Measurements from ENCODE around the gene PRRG4.

PRRG4 gene

GRCh38 chr11:32833921-32834320 is 4.2 kb downstream of the PRRG4 start:
- Histone ChIP-seq H3K4me2 (ENCODE audit: low read length) (no peak overlapping the region), H4K91ac (ENCODE audit: low read depth, low read length) (no peak overlapping the region), H3K23ac (ENCODE audit: low read length) (no peak overlapping the region), H2AFZ (ENCODE audit: insufficient read depth, low read length, poor library complexity) (no peak overlapping the region), H3K9me3 (ENCODE audit: insufficient read depth, low read depth, low read length) (no peaks in the 10 kb centered on the region), H2BK5ac (ENCODE audit: low read depth, low read length, poor library complexity) (no peak overlapping the region), H3K4me3 (ENCODE audit: low read depth, low read length) (no peak overlapping the region), H4K12ac (ENCODE audit: low read depth, low read length) (no peak overlapping the region), H3K79me1 (ENCODE audit: low read length) (peaks cover 9% of the 10 kb centered on the region), H3K27me3 (ENCODE audit: insufficient read depth, low read length) (no peaks in the 10 kb centered on the region), H3K27ac (ENCODE audit: low read depth, low read length) (no peak overlapping the region), H4K8ac (ENCODE audit: low read depth, low read length) (no peak overlapping the region), H3K79me2 (ENCODE audit: control insufficient read depth, insufficient read depth, low read length, poor library complexity) (peaks cover 5% of the 10 kb centered on the region), H2AK5ac (ENCODE audit: low read length) (no peak overlapping the region), H3K18ac (ENCODE audit: low read length) (no peak overlapping the region), H3K14ac (ENCODE audit: low read length) (no peak overlapping the region), H3K4me1 (ENCODE audit: control insufficient read depth in 1 of 2, insufficient read depth in 2 of 2, low read length in 2 of 2) (peaks cover 2 to 7% of the 10 kb centered on the region in 2 experiments), H3K9ac (ENCODE audit: low read length) (peak overlapping the region; percentile 35), H3K36me3 (ENCODE audit: control insufficient read depth in 1 of 2, insufficient read depth in 2 of 2, low read length in 2 of 2) (peaks cover 3% of the 10 kb centered on the region in 2 experiments), H3K4ac (ENCODE audit: low read depth, low read length) (no peak overlapping the region), H2BK12ac (ENCODE audit: low read length) (no peak overlapping the region), H2BK120ac (ENCODE audit: insufficient read depth, low read length, poor library complexity) (no peak overlapping the region)
- WGBS (ENCODE audit: extremely low coverage, insufficient coverage, insufficient read length) = no CpG with 5 or more reads among the region's 1 CpG
- no peak for DNase-seq

- H3K4me2 ChIP-seq (ENCODE audit: low read length) = no peak overlapping the region
- no peak overlapping the region for H4K8ac ChIP-seq (ENCODE audit: low read depth, low read length)
- H3K14ac ChIP-seq (ENCODE audit: low read length) = no peak overlapping the region
- no peak overlapping the region for H4K91ac ChIP-seq (ENCODE audit: low read depth, low read length)
- H3K18ac ChIP-seq (ENCODE audit: low read length) = no peak overlapping the region
- H2BK120ac ChIP-seq (ENCODE audit: insufficient read depth, low read length, poor library complexity) = no peak overlapping the region
- H3K36me3 ChIP-seq (ENCODE audit: control insufficient read depth in 1 of 2, insufficient read depth in 2 of 2, low read length in 2 of 2) = peaks cover 3 to 6% of the 10 kb centered on the region in 2 experiments
- no peak overlapping the region for H3K27ac ChIP-seq (ENCODE audit: low read depth, low read length)
- no peak overlapping the region for H3K4me3 ChIP-seq (ENCODE audit: low read depth, low read length)
- WGBS (ENCODE audit: extremely low coverage, insufficient coverage, insufficient read length) = no CpG with 5 or more reads among the region's 2 CpGs
- H2BK5ac ChIP-seq (ENCODE audit: low read depth, low read length, poor library complexity) = no peak overlapping the region
- no peaks in the 10 kb centered on the region for H3K79me2 ChIP-seq (ENCODE audit: control insufficient read depth, insufficient read depth, low read length, poor library complexity)
- H3K4ac ChIP-seq (ENCODE audit: low read depth, low read length) = no peak overlapping the region
- no peaks in the 10 kb centered on the region for H3K4me1 ChIP-seq (ENCODE audit: control insufficient read depth in 1 of 2, insufficient read depth in 2 of 2, low read length in 2 of 2)
- no peak overlapping the region for H2AFZ ChIP-seq (ENCODE audit: insufficient read depth, low read length, poor library complexity)
- no peaks in the 10 kb centered on the region for H3K27me3 ChIP-seq (ENCODE audit: insufficient read depth, low read length)
- no peak overlapping the region for H4K12ac ChIP-seq (ENCODE audit: low read depth, low read length)
- no peaks in the 10 kb centered on the region for H3K79me1 ChIP-seq (ENCODE audit: low read length)
- no peak overlapping the region for H2BK12ac ChIP-seq (ENCODE audit: low read length)
- H3K23ac ChIP-seq (ENCODE audit: low read length) = no peak overlapping the region
- H3K9me3 ChIP-seq (ENCODE audit: insufficient read depth, low read depth, low read length) = no peaks in the 10 kb centered on the region
- no peak overlapping the region for H2AK5ac ChIP-seq (ENCODE audit: low read length)
- DNase-seq = no peak
- H3K9ac ChIP-seq (ENCODE audit: low read length) = no peak overlapping the region
Measured at GRCh38 chr11:32836946-32837345, 7.2 kb downstream of the PRRG4 start.

GRCh38 chr11:32838505-32839274 is 9.0 kb downstream of the PRRG4 start:
- Histone ChIP-seq H2BK12ac (ENCODE audit: low read length) (no peak overlapping the region), H3K79me1 (ENCODE audit: low read length) (no peaks in the 10 kb centered on the region), H2AK5ac (ENCODE audit: low read length) (no peak overlapping the region), H4K91ac (ENCODE audit: low read depth, low read length) (no peak overlapping the region), H2BK120ac (ENCODE audit: insufficient read depth, low read length, poor library complexity) (no peak overlapping the region), H3K79me2 (ENCODE audit: control insufficient read depth, insufficient read depth, low read length, poor library complexity) (no peaks in the 10 kb centered on the region), H4K12ac (ENCODE audit: low read depth, low read length) (no peak overlapping the region), H2BK5ac (ENCODE audit: low read depth, low read length, poor library complexity) (no peak overlapping the region), H3K4ac (ENCODE audit: low read depth, low read length) (no peak overlapping the region), H3K4me3 (ENCODE audit: low read depth, low read length) (no peak overlapping the region), H3K18ac (ENCODE audit: low read length) (no peak overlapping the region), H3K27ac (ENCODE audit: low read depth, low read length) (no peak overlapping the region), H3K14ac (ENCODE audit: low read length) (no peak overlapping the region), H3K23ac (ENCODE audit: low read length) (no peak overlapping the region), H3K4me1 (ENCODE audit: control insufficient read depth in 1 of 2, insufficient read depth in 2 of 2, low read length in 2 of 2) (no peaks in the 10 kb centered on the region), H3K4me2 (ENCODE audit: low read length) (no peak overlapping the region), H2AFZ (ENCODE audit: insufficient read depth, low read length, poor library complexity) (no peak overlapping the region), H3K36me3 (ENCODE audit: control insufficient read depth in 1 of 2, insufficient read depth in 2 of 2, low read length in 2 of 2) (peaks cover 2 to 6% of the 10 kb centered on the region in 2 experiments), H4K8ac (ENCODE audit: low read depth, low read length) (no peak overlapping the region), H3K9me3 (ENCODE audit: insufficient read depth, low read depth, low read length) (no peaks in the 10 kb centered on the region), H3K9ac (ENCODE audit: low read length) (no peak overlapping the region), H3K27me3 (ENCODE audit: insufficient read depth, low read length) (no peaks in the 10 kb centered on the region)
- DNase-seq = peak; percentile 23 to 88
- WGBS (ENCODE audit: extremely low coverage, insufficient coverage, insufficient read length) = no CpG with 5 or more reads among the region's 2 CpGs

- no peaks in the 10 kb centered on the region for H3K4me1 ChIP-seq (ENCODE audit: control insufficient read depth in 1 of 2, insufficient read depth in 2 of 2, low read length in 2 of 2)
- H3K79me2 ChIP-seq (ENCODE audit: control insufficient read depth, insufficient read depth, low read length, poor library complexity) = no peaks in the 10 kb centered on the region
- DNase-seq = peak in 1 of 2 donors; percentile 58
- no peak overlapping the region for H2BK120ac ChIP-seq (ENCODE audit: insufficient read depth, low read length, poor library complexity)
- no peak overlapping the region for H3K27ac ChIP-seq (ENCODE audit: low read depth, low read length)
- H3K4me3 ChIP-seq (ENCODE audit: low read depth, low read length) = no peak overlapping the region
- H3K36me3 ChIP-seq (ENCODE audit: control insufficient read depth in 1 of 2, insufficient read depth in 2 of 2, low read length in 2 of 2) = peaks cover 2 to 6% of the 10 kb centered on the region in 2 experiments
- WGBS (ENCODE audit: extremely low coverage, insufficient coverage, insufficient read length) = no CpG with 5 or more reads among the region's 2 CpGs
- H3K79me1 ChIP-seq (ENCODE audit: low read length) = no peaks in the 10 kb centered on the region
- H2BK5ac ChIP-seq (ENCODE audit: low read depth, low read length, poor library complexity) = no peak overlapping the region
- H4K8ac ChIP-seq (ENCODE audit: low read depth, low read length) = no peak overlapping the region
- no peak overlapping the region for H4K12ac ChIP-seq (ENCODE audit: low read depth, low read length)
- H3K9ac ChIP-seq (ENCODE audit: low read length) = no peak overlapping the region
- H3K14ac ChIP-seq (ENCODE audit: low read length) = no peak overlapping the region
- no peak overlapping the region for H4K91ac ChIP-seq (ENCODE audit: low read depth, low read length)
- no peak overlapping the region for H3K18ac ChIP-seq (ENCODE audit: low read length)
- H3K23ac ChIP-seq (ENCODE audit: low read length) = no peak overlapping the region
- no peak overlapping the region for H3K4me2 ChIP-seq (ENCODE audit: low read length)
- H2AFZ ChIP-seq (ENCODE audit: insufficient read depth, low read length, poor library complexity) = no peak overlapping the region
- no peaks in the 10 kb centered on the region for H3K27me3 ChIP-seq (ENCODE audit: insufficient read depth, low read length)
- H3K9me3 ChIP-seq (ENCODE audit: insufficient read depth, low read depth, low read length) = no peaks in the 10 kb centered on the region
- H2BK12ac ChIP-seq (ENCODE audit: low read length) = no peak overlapping the region
- H2AK5ac ChIP-seq (ENCODE audit: low read length) = no peak overlapping the region
- H3K4ac ChIP-seq (ENCODE audit: low read depth, low read length) = no peak overlapping the region
Measured at GRCh38 chr11:32839308-32839707, 9.6 kb downstream of the PRRG4 start.
